Stimulated activated CD4-positive, alpha-beta T cell treated with anti-CD3 and anti-CD28 coated beads, TNF-alpha, amount 100 ng/mL, for 1 hour (primary cell): Measurements from ENCODE around the gene REEP1.
"Not testable (repeated sequence)": the region's sequence is repeated elsewhere in the genome, so short reads cannot be mapped to it uniquely, and the experiment has no call there.

Experiments used
- DNase-seq, 3 donors: peaks; one replicate each; pipeline ENCODE4 v3.0.0-alpha.2; 2020; ENCODE audit warnings: low read depth in 3 of 3, low spot score in 1 of 3

Gene REEP1

GRCh38 chr2:86225581-86225980 is 111.8 kb downstream of the REEP1 start:
- DNase-seq: peak in 1 of 3 donors; percentile 22

GRCh38 chr2:86224645-86225355 is 112.6 kb downstream of the REEP1 start:
- DNase-seq: no peak

GRCh38 chr2:86223927-86224560 is 113.4 kb downstream of the REEP1 start:
- DNase-seq: no peak

- DNase-seq: no peak
Measured at GRCh38 chr2:86223140-86223926, 114.1 kb downstream of the REEP1 start.

GRCh38 chr2:86221066-86221684 is 116.3 kb downstream of the REEP1 start:
- peak in 1 of 3 donors; percentile 42 for DNase-seq

- DNase-seq: no peak
Measured at GRCh38 chr2:86219896-86220295, 117.5 kb downstream of the REEP1 start.

GRCh38 chr2:86218124-86218523 is 119.3 kb downstream of the REEP1 start:
- no peak for DNase-seq

GRCh38 chr2:86216575-86217555 is 120.6 kb downstream of the REEP1 start:
- DNase-seq: no peak

- no peak for DNase-seq
Measured at GRCh38 chr2:86214503-86214832, 123.0 kb downstream of the REEP1 start.

GRCh38 chr2:86213699-86214502 is 123.5 kb downstream of the REEP1 start:
- DNase-seq: no peak

- DNase-seq: no peak
Measured at GRCh38 chr2:86213056-86213455, 124.4 kb downstream of the REEP1 start.

- no peak for DNase-seq
Measured at GRCh38 chr2:86211796-86212188, 125.6 kb downstream of the REEP1 start.

- DNase-seq: no peak
Measured at GRCh38 chr2:86211033-86211795, 126.2 kb downstream of the REEP1 start.

GRCh38 chr2:86204458-86204857 is 133.0 kb downstream of the REEP1 start:
- no peak for DNase-seq

- no peak for DNase-seq
Measured at GRCh38 chr2:86203614-86204013, 133.8 kb downstream of the REEP1 start.

- no peak for DNase-seq
Measured at GRCh38 chr2:86202702-86203101, 134.7 kb downstream of the REEP1 start.

- no peak for DNase-seq
Measured at GRCh38 chr2:86202336-86202692, 135.1 kb downstream of the REEP1 start.

GRCh38 chr2:86201671-86202335 is 135.6 kb downstream of the REEP1 start:
- no peak for DNase-seq

GRCh38 chr2:86200564-86200963 is 136.9 kb downstream of the REEP1 start:
- not testable (repeated sequence) for DNase-seq
